HepG2 (cell line): ENCODE data around the gene IL6R. TPM values are rescaled to one million over a fixed set of nuclear protein-coding genes. Genes with fewer than 3 reads are reported as not detected.

Experiments
- ATAC-seq: fragments of 200-7000 bp; cut with Tn5 transposase; 3 replicates; pipeline ENCODE4 v1.9.1; 2020; ENCODE audit warnings: mild to moderate bottlenecking, moderate library complexity
- BruUV-seq: library from RNA; stranded (reverse); fragments of 400-500 nt; replicated peaks from 2 replicates; lab custom pipeline; 2021; lab: Mats Ljungman, UMichigan
- CTCF ChIA-PET: fragments of 300-600 bp; formaldehyde crosslinking; extraction: SDS; loops from one replicate; lab custom pipeline; 2021; ENCODE audit warnings: low total read pairs, inconsistent platforms, low intra/inter-chr PET ratio; lab: Yijun Ruan, JAX
- POLR2A ChIA-PET: fragments of 350-600 bp; sonication (Branson Sonifier 250); formaldehyde crosslinking; loops from one replicate; lab custom pipeline; 2020; ENCODE audit warnings: antibody characterized with exemption, inconsistent platforms; lab: Yijun Ruan, JAX
- DNase-seq: peaks from one replicate; pipeline ENCODE4 v3.0.0-alpha.2; 2015; ENCODE audit warnings: low spot score
- FAIRE-seq: peaks from 3 replicates; lab custom pipeline; 2011; peaks lifted over from hg19 to GRCh38; lab: Jason Lieb, UNC
- H2AFZ ChIP-seq: one replicate; pipeline ENCODE4 v1.6.1; 2011; ENCODE audit warnings: low read length, inconsistent platforms
- H3K27ac ChIP-seq: fragments of 300-600 bp; 3 replicates; pipeline ENCODE4 v1.8.0; 2011; ENCODE audit warnings: mixed run types, mild to moderate bottlenecking, mixed read lengths, low read length, inconsistent platforms; ENCODE audit not compliant: insufficient read depth; ENCODE audit errors: extremely low read length
- H3K27me3 ChIP-seq, 2 experiments: fragments of 200-600 bp in 1 of 2; 2 replicates in 1 of 2; 3 replicates in 1 of 2; pipeline versions ENCODE4 v1.6.0 to v1.8.0; 2011; ENCODE audit warnings: low read length in 2 of 2, mild to moderate bottlenecking in 2 of 2, moderate library complexity in 2 of 2, inconsistent platforms in 1 of 2; ENCODE audit not compliant: insufficient read depth in 2 of 2, control insufficient read depth in 1 of 2
- H3K36me3 ChIP-seq, 2 experiments: fragments of 200-600 bp in 1 of 2; replicated peaks in 1 of 2; 2 replicates in 1 of 2; 3 replicates in 1 of 2; pipeline versions ENCODE4 v1.5.1 to v1.8.0; 2011; ENCODE audit warnings: low read length in 2 of 2, inconsistent platforms in 1 of 2; ENCODE audit not compliant: insufficient read depth in 2 of 2, control insufficient read depth in 1 of 2
- H3K4me1 ChIP-seq: 2 replicates; pipeline ENCODE4 v1.5.1; 2012; ENCODE audit warnings: low read length, inconsistent platforms; ENCODE audit not compliant: insufficient read depth
- H3K4me2 ChIP-seq: 2 replicates; pipeline ENCODE4 v1.6.0; 2011; ENCODE audit warnings: low read depth, low read length, inconsistent platforms
- H3K4me3 ChIP-seq, 3 experiments: fragments of 200-600 bp in 1 of 3; sonication (generic), shearing (Covaris generic) in 1 of 3; replicated peaks in 1 of 3; 2 replicates each; pipeline ENCODE4 v1.5.1; 2011 to 2016; ENCODE audit warnings: low read length in 3 of 3, inconsistent platforms in 2 of 3, low read depth in 2 of 3, mild to moderate bottlenecking in 2 of 3, control low read depth in 1 of 3, mixed read lengths in 1 of 3; ENCODE audit not compliant: insufficient read depth in 1 of 3
- H3K79me2 ChIP-seq: one replicate; pipeline ENCODE4 v1.6.1; 2011; ENCODE audit warnings: low read length, inconsistent platforms; ENCODE audit not compliant: insufficient read depth
- H3K9ac ChIP-seq: 2 replicates; pipeline ENCODE4 v1.6.0; 2011; ENCODE audit warnings: mild to moderate bottlenecking, low read depth, low read length, inconsistent platforms; ENCODE audit not compliant: insufficient read depth
- H3K9me3 ChIP-seq: 2 replicates; pipeline ENCODE4 v1.5.1; 2012; ENCODE audit warnings: mild to moderate bottlenecking, low read length
- H4K20me1 ChIP-seq: 2 replicates; pipeline ENCODE4 v1.6.0; 2011; ENCODE audit warnings: inconsistent platforms, mild to moderate bottlenecking, low read length, moderate library complexity; ENCODE audit not compliant: insufficient read depth
- FOXM1 ChIP-seq: sonication (generic); formaldehyde crosslinking; IDR thresholded peaks from 2 replicates; pipeline ENCODE4 v1.5.0; 2020; ENCODE audit warnings: missing genetic modification reagents
- FOXO1 ChIP-seq: sonication (generic); formaldehyde crosslinking; IDR thresholded peaks from 2 replicates; pipeline ENCODE4 v1.4.0; 2020; ENCODE audit warnings: missing genetic modification reagents
- JUND ChIP-seq: sonication (generic); formaldehyde crosslinking; IDR thresholded peaks from 2 replicates; pipeline ENCODE4 v1.8.0; 2022; ENCODE audit warnings: mild to moderate bottlenecking, missing genetic modification reagents
- KMT2A ChIP-seq: sonication (generic); formaldehyde crosslinking; IDR thresholded peaks from 2 replicates; pipeline ENCODE4 v1.4.0; 2020; ENCODE audit warnings: missing genetic modification reagents
- MAF1 ChIP-seq: sonication (generic); formaldehyde crosslinking; IDR thresholded peaks from 2 replicates; pipeline ENCODE4 v1.5.0; 2020; ENCODE audit warnings: missing genetic modification reagents, borderline replicate concordance
- MTF1 ChIP-seq: sonication (generic); formaldehyde crosslinking; IDR thresholded peaks from 2 replicates; pipeline ENCODE4 v1.5.0; 2020; ENCODE audit warnings: missing genetic modification reagents
- NFKBIZ ChIP-seq: IDR thresholded peaks from 2 replicates; pipeline ENCODE4 v1.6.1; 2018; ENCODE audit warnings: missing genetic modification reagents, missing compliant biosample characterization
- PBX2 ChIP-seq: IDR thresholded peaks from 2 replicates; pipeline ENCODE4 v1.6.1; 2016; ENCODE audit warnings: control low read depth
- THAP11 ChIP-seq: IDR thresholded peaks from 2 replicates; pipeline ENCODE4 v1.6.1; 2016; ENCODE audit warnings: missing biosample characterization, missing genetic modification reagents
- ZFP36L2 ChIP-seq: sonication (generic); formaldehyde crosslinking; IDR thresholded peaks from 2 replicates; pipeline ENCODE4 v1.4.0; 2020; ENCODE audit warnings: missing genetic modification reagents
- ZFX ChIP-seq: sonication (generic); formaldehyde crosslinking; IDR thresholded peaks from 2 replicates; pipeline ENCODE4 v1.4.0; 2020; ENCODE audit warnings: mild to moderate bottlenecking, low read depth, missing genetic modification reagents, moderate library complexity
- ZNF205 ChIP-seq: IDR thresholded peaks from 2 replicates; pipeline ENCODE4 v1.6.1; 2018; ENCODE audit warnings: missing biosample characterization, missing genetic modification reagents
- ZNF251 ChIP-seq: sonication (generic); formaldehyde crosslinking; IDR thresholded peaks from 2 replicates; pipeline ENCODE4 v1.9.0; 2021; ENCODE audit warnings: mild to moderate bottlenecking, missing genetic modification reagents
- ZNF275 ChIP-seq: sonication (generic); formaldehyde crosslinking; IDR thresholded peaks from 2 replicates; pipeline ENCODE4 v1.8.0; 2022; ENCODE audit warnings: missing genetic modification reagents, mild to moderate bottlenecking, inconsistent platforms, borderline replicate concordance
- ZNF430 ChIP-seq: sonication (generic); formaldehyde crosslinking; IDR thresholded peaks from 2 replicates; pipeline ENCODE4 v1.9.0; 2021; ENCODE audit warnings: mild to moderate bottlenecking, missing genetic modification reagents
- ZNF446 ChIP-seq: sonication (generic); formaldehyde crosslinking; IDR thresholded peaks from 2 replicates; pipeline ENCODE4 v1.5.0; 2020; ENCODE audit warnings: mild to moderate bottlenecking, missing genetic modification reagents
- WGBS: methylation state at CpG from one replicate; pipeline ENCODE4 v1.1.6; 2017; ENCODE audit warnings: low lambda C conversion rate; 5-methylcytosine and 5-hydroxymethylcytosine counted together
- in situ Hi-C: cut with HindIII; loops from 2 replicates; pipeline ENCODE4 v1.10.0; 2017; ENCODE audit warnings: low pct_unique_long_range_greater_than_20kb; ENCODE audit not compliant: extremely low pct_ligation_motif_present
- intact Hi-C: fragments of 100-400 bp; cut with micrococcal nuclease; formaldehyde crosslinking; loops from one replicate; pipeline ENCODE4 v1.10.0; 2022; ENCODE audit not compliant: unreplicated experiment
- polyA plus RNA-seq, 8 experiments: library from polyadenylated mRNA; depleted of rRNA in 3 of 8; stranded (reverse) in 7 of 8; unstranded in 1 of 8; fragments of >200 nt; fragmentation: Illumina TruSeq in 4 of 8; extraction: Trizol in 4 of 8; gene quantifications; 2 replicates each; pipeline versions ENCODE4 v1.2.1 to v1.2.3, GENCODE V29; 2011 to 2016; ENCODE audit warnings: low read depth in 4 of 8, missing spikeins in 1 of 8, mixed read lengths in 1 of 8; ENCODE audit not compliant: insufficient read depth in 1 of 8
- total RNA-seq, 5 experiments: library from RNA; depleted of rRNA; stranded (reverse); fragments of >200 nt; fragmentation: Illumina TruSeq; extraction: Trizol; gene quantifications; 2 replicates each; pipeline ENCODE4 v1.2.3, GENCODE V29; 2016; ENCODE audit warnings: low read depth in 1 of 5
- TF ChIP-seq, protein P1 (sequence below): fragments of 450-650 bp; IDR thresholded peaks from 2 replicates; pipeline ENCODE4 v1.6.1; 2017
- TF ChIP-seq, protein P2 (sequence below), 2 experiments: sonication (generic) in 1 of 2; formaldehyde crosslinking in 1 of 2; IDR thresholded peaks; 2 replicates each; pipeline versions ENCODE4 v1.4.0 to v1.6.1; 2018 to 2020; ENCODE audit warnings: missing genetic modification reagents in 2 of 2, borderline replicate concordance in 1 of 2, low read depth in 1 of 2, mild to moderate bottlenecking in 1 of 2, missing biosample characterization in 1 of 2

The IL6R gene
- total and polyA plus RNA-seq, 2 of the 13 experiments (the other 11 are each of a cell fraction or from before 2014, with no cell fraction given): 5.0 to 24.5 TPM

GRCh38 chr1:154361357-154361756, 43.8 kb upstream of the IL6R start (continued):
- TF ChIP-seq JUND (CRISPR knock-in tag): no peak
- no peak for TF ChIP-seq ZNF446 (CRISPR knock-in tag)
- no peak for TF ChIP-seq FOXO1 (CRISPR knock-in tag)
- TF ChIP-seq ZNF275: no peak
- no peak for TF ChIP-seq KMT2A (CRISPR knock-in tag)
- no peak for TF ChIP-seq FOXM1 (CRISPR knock-in tag)
- no peak for TF ChIP-seq ZNF430 (CRISPR knock-in tag)

GRCh38 chr1:154371436-154371835, 33.7 kb upstream of the IL6R start:
- no peaks in the 10 kb centered on the region for H3K79me2 ChIP-seq
- H2AFZ ChIP-seq: no peak overlapping the region
- WGBS: 1% methylated on average over 6 of the region's 6 CpGs
- H3K9ac ChIP-seq: no peak overlapping the region
- CTCF ChIA-PET: no interaction called here
- DNase-seq: no peak
- no TSS peak for BruUV-seq
- intact Hi-C loops (no loop called here), in situ Hi-C loops (no loop called here)
- no peak overlapping the region; a peak in 1 of 6 replicates for H3K4me3 ChIP-seq
- no peak overlapping the region for H3K27ac ChIP-seq
- no peaks in the 10 kb centered on the region for H3K27me3 ChIP-seq
- H3K9me3 ChIP-seq: no peaks in the 10 kb centered on the region
- H3K4me2 ChIP-seq: peak overlapping the region; percentile 55; the same call in 1 of the 2 replicates
- FAIRE-seq: no peak
- no peak for ATAC-seq
- H4K20me1 ChIP-seq: no peaks in the 10 kb centered on the region
- H3K36me3 ChIP-seq: no peaks in the 10 kb centered on the region
- POLR2A ChIA-PET: no interaction called here
- H3K4me1 ChIP-seq: peaks cover 11% of the 10 kb centered on the region
- TF ChIP-seq ZFP36L2: no peak
- TF ChIP-seq, protein P1, sequence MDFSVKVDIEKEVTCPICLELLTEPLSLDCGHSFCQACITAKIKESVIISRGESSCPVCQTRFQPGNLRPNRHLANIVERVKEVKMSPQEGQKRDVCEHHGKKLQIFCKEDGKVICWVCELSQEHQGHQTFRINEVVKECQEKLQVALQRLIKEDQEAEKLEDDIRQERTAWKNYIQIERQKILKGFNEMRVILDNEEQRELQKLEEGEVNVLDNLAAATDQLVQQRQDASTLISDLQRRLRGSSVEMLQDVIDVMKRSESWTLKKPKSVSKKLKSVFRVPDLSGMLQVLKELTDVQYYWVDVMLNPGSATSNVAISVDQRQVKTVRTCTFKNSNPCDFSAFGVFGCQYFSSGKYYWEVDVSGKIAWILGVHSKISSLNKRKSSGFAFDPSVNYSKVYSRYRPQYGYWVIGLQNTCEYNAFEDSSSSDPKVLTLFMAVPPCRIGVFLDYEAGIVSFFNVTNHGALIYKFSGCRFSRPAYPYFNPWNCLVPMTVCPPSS: no peak
- no peak for TF ChIP-seq MTF1 (CRISPR knock-in tag)
- TF ChIP-seq ZFX (CRISPR knock-in tag): no peak
- TF ChIP-seq, protein P2, sequence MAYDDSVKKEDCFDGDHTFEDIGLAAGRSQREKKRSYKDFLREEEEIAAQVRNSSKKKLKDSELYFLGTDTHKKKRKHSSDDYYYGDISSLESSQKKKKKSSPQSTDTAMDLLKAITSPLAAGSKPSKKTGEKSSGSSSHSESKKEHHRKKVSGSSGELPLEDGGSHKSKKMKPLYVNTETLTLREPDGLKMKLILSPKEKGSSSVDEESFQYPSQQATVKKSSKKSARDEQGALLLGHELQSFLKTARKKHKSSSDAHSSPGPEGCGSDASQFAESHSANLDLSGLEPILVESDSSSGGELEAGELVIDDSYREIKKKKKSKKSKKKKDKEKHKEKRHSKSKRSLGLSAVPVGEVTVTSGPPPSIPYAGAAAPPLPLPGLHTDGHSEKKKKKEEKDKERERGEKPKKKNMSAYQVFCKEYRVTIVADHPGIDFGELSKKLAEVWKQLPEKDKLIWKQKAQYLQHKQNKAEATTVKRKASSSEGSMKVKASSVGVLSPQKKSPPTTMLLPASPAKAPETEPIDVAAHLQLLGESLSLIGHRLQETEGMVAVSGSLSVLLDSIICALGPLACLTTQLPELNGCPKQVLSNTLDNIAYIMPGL (CRISPR knock-in tag; IDR thresholded peaks at IDR 0.05; ENCODE audit: borderline replicate concordance in 1 of 2, low read depth in 1 of 2): no peak
- no peak for TF ChIP-seq ZNF251 (CRISPR knock-in tag)
- TF ChIP-seq PBX2 (CRISPR knock-in tag): no peak
- no peak for TF ChIP-seq ZNF205 (CRISPR knock-in tag)
- no peak for TF ChIP-seq NFKBIZ
- no peak for TF ChIP-seq MAF1
- no peak for TF ChIP-seq THAP11 (CRISPR knock-in tag)
